Measurements from ENCODE around the gene RC3H2. TPM values are rescaled to one million over a fixed set of nuclear protein-coding genes. Genes with fewer than 3 reads are reported as not detected.

The RC3H2 gene
- total and polyA plus RNA-seq, 4 donors, result 5.9 to 26.4 (median 16.9) TPM

DNA sequence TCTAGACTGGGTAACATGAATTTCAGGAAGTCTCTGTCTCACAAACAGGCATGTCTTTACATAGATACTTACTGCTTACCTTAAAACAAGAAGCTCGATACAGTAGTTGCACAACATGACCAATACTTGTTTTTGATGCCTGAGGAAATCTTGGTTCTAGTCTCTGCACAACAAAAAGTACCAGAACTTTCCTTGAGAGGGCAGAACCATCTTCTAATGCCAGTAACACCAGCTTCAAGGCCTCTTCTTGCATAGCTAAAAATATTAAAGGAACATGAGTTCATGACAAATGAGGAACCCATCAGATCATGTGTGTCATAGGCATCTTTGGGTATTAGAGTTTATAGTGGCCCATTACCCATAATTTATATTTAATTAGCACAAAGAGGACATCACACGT, 22.0 kb downstream of the RC3H2 start:
- Histone ChIP-seq H3K36me3 (ENCODE audit: control insufficient read depth in 4 of 4, insufficient read depth in 3 of 4, low read depth in 1 of 4, low read length in 3 of 4) (peaks cover 11 to 54% (median 34%) of the 10 kb centered on the region in 4 donors), H3K27ac (ENCODE audit: low read depth in 1 of 2, low read length in 2 of 2) (no peak overlapping the region), H3K27me3 (ENCODE audit: control insufficient read depth in 4 of 4, insufficient read depth in 4 of 4, low read length in 3 of 4) (no peaks in the 10 kb centered on the region), H3K4me3 (ENCODE audit: low read depth in 1 of 3, low read length in 3 of 3) (no peak overlapping the region), H3K9ac (ENCODE audit: low read depth in 1 of 2, low read length in 2 of 2) (no peak overlapping the region), H3K4me1 (ENCODE audit: control insufficient read depth in 4 of 4, insufficient read depth in 4 of 4, low read length in 3 of 4) (no peaks in the 10 kb centered on the region), H3K9me3 (ENCODE audit: control insufficient read depth in 4 of 4, low read length in 3 of 4) (no peaks in the 10 kb centered on the region)
- no peak for DNase-seq (ENCODE audit: low spot score)
- WGBS, result 93% methylated on average over 2 of the region's 2 CpGs
- TF ChIP-seq FOXA2 (IDR thresholded peaks at IDR 0.05), result no peak

DNA sequence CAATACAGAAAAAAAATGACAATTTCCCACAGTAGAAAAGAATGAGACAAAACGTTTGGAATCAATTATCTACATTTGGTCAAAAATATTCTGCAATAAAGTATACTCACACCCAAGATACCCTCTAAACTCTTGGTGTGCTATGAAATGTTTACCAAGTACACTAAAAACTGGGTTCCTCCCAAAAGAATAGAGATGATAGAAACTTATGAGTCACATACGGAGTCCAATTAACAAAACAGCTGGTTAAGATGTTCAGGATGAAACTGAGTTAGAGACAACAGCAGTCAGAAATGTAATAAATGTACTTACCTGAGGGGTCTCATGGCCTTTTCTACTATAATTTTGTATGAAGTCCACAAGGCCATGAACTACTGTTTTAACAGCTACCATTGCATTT, 25.7 kb downstream of the RC3H2 start:
- DNase-seq (ENCODE audit: low spot score), result no peak
- H3K27ac ChIP-seq (ENCODE audit: low read depth in 1 of 2, low read length in 2 of 2), result no peak overlapping the region
- H3K4me1 ChIP-seq (ENCODE audit: control insufficient read depth in 4 of 4, insufficient read depth in 4 of 4, low read length in 3 of 4), result no peaks in the 10 kb centered on the region
- H3K9me3 ChIP-seq (ENCODE audit: control insufficient read depth in 4 of 4, low read length in 3 of 4), result no peaks in the 10 kb centered on the region
- H3K27me3 ChIP-seq (ENCODE audit: control insufficient read depth in 4 of 4, insufficient read depth in 4 of 4, low read length in 3 of 4), result no peaks in the 10 kb centered on the region
- TF ChIP-seq, protein P1, sequence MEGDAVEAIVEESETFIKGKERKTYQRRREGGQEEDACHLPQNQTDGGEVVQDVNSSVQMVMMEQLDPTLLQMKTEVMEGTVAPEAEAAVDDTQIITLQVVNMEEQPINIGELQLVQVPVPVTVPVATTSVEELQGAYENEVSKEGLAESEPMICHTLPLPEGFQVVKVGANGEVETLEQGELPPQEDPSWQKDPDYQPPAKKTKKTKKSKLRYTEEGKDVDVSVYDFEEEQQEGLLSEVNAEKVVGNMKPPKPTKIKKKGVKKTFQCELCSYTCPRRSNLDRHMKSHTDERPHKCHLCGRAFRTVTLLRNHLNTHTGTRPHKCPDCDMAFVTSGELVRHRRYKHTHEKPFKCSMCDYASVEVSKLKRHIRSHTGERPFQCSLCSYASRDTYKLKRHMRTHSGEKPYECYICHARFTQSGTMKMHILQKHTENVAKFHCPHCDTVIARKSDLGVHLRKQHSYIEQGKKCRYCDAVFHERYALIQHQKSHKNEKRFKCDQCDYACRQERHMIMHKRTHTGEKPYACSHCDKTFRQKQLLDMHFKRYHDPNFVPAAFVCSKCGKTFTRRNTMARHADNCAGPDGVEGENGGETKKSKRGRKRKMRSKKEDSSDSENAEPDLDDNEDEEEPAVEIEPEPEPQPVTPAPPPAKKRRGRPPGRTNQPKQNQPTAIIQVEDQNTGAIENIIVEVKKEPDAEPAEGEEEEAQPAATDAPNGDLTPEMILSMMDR (IDR thresholded peaks at IDR 0.05; ENCODE audit: low read depth, low read length, missing input control), result no peak
- TF ChIP-seq HNF4G (IDR thresholded peaks at IDR 0.05) (no peak), RAD21 (IDR thresholded peaks at IDR 0.05) (no peak), FOXA2 (IDR thresholded peaks at IDR 0.05) (no peak), SP1 (IDR thresholded peaks at IDR 0.05) (no peak), NR2F2 (IDR thresholded peaks at IDR 0.05) (no peak), TAF1 (conservative IDR thresholded peaks at IDR 0.05) (no peak), GABPA (IDR thresholded peaks at IDR 0.05 in 1 of 2, conservative IDR thresholded peaks at IDR 0.05 in 1 of 2) (no peak), YY1 (IDR thresholded peaks at IDR 0.05) (no peak), JUND (IDR thresholded peaks at IDR 0.05) (no peak), RXRA (IDR thresholded peaks at IDR 0.05) (no peak), HNF4A (conservative IDR thresholded peaks at IDR 0.05) (no peak), FOXA1 (IDR thresholded peaks at IDR 0.05) (no peak), EGR1 (IDR thresholded peaks at IDR 0.05; ENCODE audit: low read depth in 2 of 2) (no peak)
- TF ChIP-seq, protein P2, sequence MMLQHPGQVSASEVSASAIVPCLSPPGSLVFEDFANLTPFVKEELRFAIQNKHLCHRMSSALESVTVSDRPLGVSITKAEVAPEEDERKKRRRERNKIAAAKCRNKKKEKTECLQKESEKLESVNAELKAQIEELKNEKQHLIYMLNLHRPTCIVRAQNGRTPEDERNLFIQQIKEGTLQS (IDR thresholded peaks at IDR 0.05), result no peak
- TF ChIP-seq, protein P3, sequence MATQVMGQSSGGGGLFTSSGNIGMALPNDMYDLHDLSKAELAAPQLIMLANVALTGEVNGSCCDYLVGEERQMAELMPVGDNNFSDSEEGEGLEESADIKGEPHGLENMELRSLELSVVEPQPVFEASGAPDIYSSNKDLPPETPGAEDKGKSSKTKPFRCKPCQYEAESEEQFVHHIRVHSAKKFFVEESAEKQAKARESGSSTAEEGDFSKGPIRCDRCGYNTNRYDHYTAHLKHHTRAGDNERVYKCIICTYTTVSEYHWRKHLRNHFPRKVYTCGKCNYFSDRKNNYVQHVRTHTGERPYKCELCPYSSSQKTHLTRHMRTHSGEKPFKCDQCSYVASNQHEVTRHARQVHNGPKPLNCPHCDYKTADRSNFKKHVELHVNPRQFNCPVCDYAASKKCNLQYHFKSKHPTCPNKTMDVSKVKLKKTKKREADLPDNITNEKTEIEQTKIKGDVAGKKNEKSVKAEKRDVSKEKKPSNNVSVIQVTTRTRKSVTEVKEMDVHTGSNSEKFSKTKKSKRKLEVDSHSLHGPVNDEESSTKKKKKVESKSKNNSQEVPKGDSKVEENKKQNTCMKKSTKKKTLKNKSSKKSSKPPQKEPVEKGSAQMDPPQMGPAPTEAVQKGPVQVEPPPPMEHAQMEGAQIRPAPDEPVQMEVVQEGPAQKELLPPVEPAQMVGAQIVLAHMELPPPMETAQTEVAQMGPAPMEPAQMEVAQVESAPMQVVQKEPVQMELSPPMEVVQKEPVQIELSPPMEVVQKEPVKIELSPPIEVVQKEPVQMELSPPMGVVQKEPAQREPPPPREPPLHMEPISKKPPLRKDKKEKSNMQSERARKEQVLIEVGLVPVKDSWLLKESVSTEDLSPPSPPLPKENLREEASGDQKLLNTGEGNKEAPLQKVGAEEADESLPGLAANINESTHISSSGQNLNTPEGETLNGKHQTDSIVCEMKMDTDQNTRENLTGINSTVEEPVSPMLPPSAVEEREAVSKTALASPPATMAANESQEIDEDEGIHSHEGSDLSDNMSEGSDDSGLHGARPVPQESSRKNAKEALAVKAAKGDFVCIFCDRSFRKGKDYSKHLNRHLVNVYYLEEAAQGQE (IDR thresholded peaks at IDR 0.05), result no peak
- TF ChIP-seq, protein P4, sequence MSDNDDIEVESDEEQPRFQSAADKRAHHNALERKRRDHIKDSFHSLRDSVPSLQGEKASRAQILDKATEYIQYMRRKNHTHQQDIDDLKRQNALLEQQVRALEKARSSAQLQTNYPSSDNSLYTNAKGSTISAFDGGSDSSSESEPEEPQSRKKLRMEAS (IDR thresholded peaks at IDR 0.05), result no peak
- TF ChIP-seq, protein P5, sequence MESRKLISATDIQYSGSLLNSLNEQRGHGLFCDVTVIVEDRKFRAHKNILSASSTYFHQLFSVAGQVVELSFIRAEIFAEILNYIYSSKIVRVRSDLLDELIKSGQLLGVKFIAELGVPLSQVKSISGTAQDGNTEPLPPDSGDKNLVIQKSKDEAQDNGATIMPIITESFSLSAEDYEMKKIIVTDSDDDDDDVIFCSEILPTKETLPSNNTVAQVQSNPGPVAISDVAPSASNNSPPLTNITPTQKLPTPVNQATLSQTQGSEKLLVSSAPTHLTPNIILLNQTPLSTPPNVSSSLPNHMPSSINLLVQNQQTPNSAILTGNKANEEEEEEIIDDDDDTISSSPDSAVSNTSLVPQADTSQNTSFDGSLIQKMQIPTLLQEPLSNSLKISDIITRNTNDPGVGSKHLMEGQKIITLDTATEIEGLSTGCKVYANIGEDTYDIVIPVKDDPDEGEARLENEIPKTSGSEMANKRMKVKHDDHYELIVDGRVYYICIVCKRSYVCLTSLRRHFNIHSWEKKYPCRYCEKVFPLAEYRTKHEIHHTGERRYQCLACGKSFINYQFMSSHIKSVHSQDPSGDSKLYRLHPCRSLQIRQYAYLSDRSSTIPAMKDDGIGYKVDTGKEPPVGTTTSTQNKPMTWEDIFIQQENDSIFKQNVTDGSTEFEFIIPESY (IDR thresholded peaks at IDR 0.05), result no peak
- WGBS, result 81% methylated on average over 2 of the region's 2 CpGs
- H3K36me3 ChIP-seq (ENCODE audit: control insufficient read depth in 4 of 4, insufficient read depth in 3 of 4, low read depth in 1 of 4, low read length in 3 of 4), result peaks cover 14 to 74% (median 62%) of the 10 kb centered on the region in 4 donors
- H3K4me3 ChIP-seq (ENCODE audit: low read depth in 1 of 3, low read length in 3 of 3), result no peak overlapping the region
- no peak overlapping the region for H3K9ac ChIP-seq (ENCODE audit: low read depth in 1 of 2, low read length in 2 of 2)

Measured in liver (tissue), 9 donors.